Stimulated activated CD8-positive, alpha-beta memory T cell treated with anti-CD3 and anti-CD28 coated beads, Interleukin-12 subunit alpha, Interleukin-12 subunit beta, amount 100 ng/mL, for 1 hour (primary cell): ENCODE data around the gene BBS7.

Experiments used
- DNase-seq: peaks from one replicate; pipeline ENCODE4 v3.0.0-alpha.2; 2020; ENCODE audit warnings: low read depth

BBS7 gene

DNA sequence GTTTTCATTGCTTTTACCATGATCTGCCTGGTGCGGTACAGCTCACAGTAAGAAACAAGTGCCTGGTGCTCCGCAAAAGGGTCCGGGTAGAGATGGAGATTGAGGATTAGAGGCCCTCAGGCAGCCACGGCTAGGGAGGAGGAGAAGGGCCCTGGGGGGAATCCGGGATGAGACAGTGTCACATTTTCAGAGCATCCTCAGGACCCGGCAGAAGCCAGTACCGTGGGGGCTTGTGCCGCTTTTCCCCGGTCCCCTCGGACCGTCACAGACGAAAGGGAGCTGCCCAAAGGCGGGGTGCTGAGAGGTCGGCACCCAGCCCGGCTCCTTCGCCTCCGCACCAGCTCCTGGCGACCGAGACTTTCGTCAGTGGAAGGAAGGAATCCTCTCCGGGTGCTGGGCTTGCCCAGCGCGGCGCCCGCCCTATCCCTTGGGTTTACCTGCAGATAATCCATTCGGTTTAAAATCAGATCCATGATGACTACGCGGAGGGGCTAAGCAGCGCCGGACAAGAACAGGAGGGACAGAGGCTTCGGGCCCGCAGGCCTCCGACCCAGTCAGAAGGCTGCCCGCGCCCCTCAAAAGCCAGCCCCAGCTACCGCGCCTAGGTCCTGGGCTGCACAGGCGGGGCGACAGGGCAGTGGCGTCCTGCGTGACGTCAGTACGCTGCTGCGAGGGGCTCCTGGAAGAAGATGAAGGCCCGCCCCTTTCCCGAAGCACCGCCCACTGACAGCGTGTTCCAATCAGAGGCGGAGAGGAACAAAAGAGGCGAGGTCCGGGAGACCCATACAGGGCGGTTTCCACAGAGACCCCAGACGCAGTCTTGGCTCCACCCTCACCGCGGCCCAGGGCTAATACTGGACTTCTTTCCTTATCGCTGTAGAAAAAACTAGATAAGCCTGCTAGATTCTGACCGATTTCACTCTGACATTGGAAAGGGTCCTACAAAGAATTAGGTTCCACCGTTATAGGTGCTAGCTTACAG, at the start of gene BBS7:
TSS of gene BBS7 (minus strand) at position 634 of the 982 bp plus-strand sequence. CDS start at position 473, 161 bp downstream.
- DNase-seq: peak; percentile 96

GRCh38 chr4:121913667-121914066, 43.4 kb upstream of the BBS7 start:
- no peak for DNase-seq

DNA sequence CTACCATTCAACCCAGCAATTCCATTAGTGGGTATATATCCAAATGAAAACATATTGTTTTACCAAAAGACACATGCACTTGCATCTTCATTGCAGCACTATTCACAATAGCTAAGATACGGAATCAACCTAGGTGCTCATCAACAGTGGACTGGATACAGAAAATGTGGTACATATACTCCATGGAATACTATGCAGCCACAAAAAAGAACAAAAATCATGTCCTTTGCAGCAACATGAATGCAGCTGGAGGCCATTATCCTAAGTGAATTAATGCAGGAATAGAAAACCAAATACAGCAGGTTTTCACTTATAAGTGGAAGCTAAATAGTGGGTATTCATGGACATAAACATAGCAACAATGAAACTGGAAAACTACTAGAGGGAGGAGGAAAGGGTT, 38.1 kb upstream of the BBS7 start:
- no peak for DNase-seq

- peak; percentile 20 for DNase-seq
These were observed 30.1 kb upstream of the BBS7 start for GRCh38 chr4:121900132-121900983.

- DNase-seq: no peak
These were observed 27.9 kb upstream of the BBS7 start for GRCh38 chr4:121898150-121898549.

DNA sequence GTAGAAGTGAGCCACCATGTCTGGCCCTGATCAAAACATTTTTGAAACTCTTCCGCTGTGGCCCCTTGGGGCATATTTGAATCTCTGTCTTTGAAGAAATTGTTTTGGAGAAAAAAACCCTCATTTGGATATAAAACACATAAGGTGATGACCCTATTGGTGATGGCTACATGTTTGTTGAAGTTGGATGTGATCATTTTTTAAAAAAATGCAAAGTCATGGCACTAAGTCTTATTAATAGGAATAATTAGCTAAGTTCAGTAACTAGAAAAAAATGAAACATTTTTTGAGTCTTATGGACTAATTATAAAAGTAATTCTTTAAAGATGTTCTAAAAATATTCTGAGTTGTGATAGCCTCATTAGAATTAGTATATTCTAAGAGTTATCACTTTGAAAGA, 17.9 kb upstream of the BBS7 start:
- no peak for DNase-seq

GRCh38 chr4:121885115-121885514, 14.8 kb upstream of the BBS7 start:
- DNase-seq: no peak

- no peak for DNase-seq
These were observed 10.9 kb upstream of the BBS7 start for GRCh38 chr4:121881158-121881557.

DNA sequence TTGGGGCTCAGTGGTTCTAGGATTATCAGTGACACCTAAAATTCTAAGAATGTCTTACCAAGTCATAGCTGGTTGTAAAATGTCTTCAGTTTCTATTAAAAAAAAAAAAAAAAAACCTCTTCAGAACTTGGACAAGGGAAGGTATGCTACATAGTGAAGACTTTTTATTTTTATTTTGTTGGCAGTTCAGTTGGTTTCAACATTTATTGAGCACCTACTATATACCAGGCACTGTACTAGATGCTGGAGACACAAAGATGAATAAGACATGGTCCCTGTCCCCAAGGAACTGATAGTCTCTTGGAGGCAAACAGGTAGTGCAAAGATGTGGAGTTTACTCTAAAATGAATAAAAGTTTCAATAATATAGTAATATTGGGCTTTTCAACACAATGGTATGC, 8.9 kb upstream of the BBS7 start:
- DNase-seq: no peak

- DNase-seq: no peak
These were observed 6.9 kb upstream of the BBS7 start for GRCh38 chr4:121877041-121877773.

GRCh38 chr4:121876070-121876469, 5.8 kb upstream of the BBS7 start:
- no peak for DNase-seq

- DNase-seq: no peak
These were observed 5.4 kb upstream of the BBS7 start for GRCh38 chr4:121875652-121876051.

DNA sequence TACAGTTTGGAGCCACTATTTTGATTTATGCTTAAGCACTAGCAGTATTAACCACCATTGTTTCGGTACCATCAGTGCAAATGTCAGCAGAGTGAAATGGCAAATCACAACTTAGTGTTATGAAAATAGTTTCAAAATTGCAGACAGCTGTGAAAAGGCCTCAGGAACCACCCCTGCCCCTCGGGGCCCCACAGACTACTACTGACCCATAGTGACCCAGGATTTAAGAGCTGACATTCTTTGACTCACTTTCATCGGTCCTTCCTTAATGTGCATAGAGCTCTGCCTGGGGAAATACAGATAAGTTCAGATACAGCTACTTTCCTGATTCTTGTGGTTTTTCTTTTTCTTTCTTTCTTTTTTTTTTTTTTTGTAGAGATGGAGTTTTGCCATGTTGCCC, 3.3 kb upstream of the BBS7 start:
- DNase-seq: no peak

DNA sequence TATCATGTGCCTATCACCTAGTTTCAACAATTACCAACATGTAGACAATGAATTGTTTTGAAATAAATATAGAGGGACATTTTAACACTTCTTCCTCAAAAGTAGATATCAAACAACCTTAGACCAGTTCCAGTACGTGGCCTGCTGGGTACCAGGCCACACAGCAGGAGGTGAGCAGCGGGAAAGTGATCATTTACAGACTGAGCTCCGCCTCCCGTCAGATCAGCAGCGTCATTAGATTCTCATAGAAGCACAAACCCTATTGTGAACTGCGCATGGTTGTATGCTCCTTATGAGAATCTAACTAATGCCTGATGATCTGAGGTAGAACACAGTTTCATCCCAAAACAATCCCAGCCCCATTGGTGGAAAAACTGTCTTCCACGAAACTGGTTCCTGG, 6.5 kb downstream of the BBS7 start:
- DNase-seq: no peak

GRCh38 chr4:121861426-121861825, 8.8 kb downstream of the BBS7 start:
- no peak for DNase-seq

- no peak for DNase-seq
These were observed 10.2 kb downstream of the BBS7 start for GRCh38 chr4:121860121-121860520.

GRCh38 chr4:121851354-121851753, 18.9 kb downstream of the BBS7 start:
- DNase-seq: no peak

GRCh38 chr4:121846662-121847061, 23.6 kb downstream of the BBS7 start:
- DNase-seq: no peak

DNA sequence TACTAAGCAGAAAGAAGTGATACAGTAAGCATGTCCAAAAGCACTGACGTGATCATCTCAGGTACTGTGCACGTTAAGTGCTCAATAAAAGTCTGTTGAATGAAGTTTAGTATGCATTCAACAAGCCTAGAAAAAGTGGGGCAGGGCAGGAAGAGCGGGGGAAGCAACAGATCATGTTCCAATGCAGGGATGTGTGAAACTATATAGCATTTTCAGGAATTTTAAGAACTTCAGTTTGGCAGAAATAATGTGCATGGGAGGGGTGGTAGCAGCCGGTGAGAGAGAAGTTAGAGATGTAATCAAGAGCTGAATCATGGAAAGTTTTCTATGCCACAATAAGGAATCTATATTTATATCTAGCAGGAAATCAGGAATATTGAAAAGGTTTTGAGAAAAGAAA, 27.4 kb downstream of the BBS7 start:
- DNase-seq: no peak

- no peak for DNase-seq
These were observed 32.1 kb downstream of the BBS7 start for GRCh38 chr4:121838136-121838535.

GRCh38 chr4:121829511-121829910, 40.8 kb downstream of the BBS7 start:
- no peak for DNase-seq

DNA sequence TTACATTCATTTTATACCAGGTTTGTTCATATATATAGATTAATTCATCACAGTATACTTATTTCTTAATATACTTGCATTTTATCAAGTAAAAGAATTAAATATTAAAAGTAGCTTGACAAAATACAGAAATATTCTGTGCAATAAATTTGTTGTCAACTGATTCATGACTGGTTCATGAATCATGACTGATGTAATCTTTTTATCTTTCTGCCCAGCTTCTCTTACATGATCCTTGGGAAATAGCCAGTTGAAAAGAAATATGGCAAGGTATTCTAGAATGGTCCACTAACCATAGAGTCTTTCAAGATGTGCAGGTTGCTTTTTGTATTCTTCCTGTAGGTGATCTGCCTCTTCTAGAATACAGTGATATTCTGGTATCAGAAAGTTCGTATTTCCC, 42.4 kb downstream of the BBS7 start:
- no peak for DNase-seq
